GM12891 (cell line): Measurements from ENCODE around the gene SOCS1.

Experiments used
- PAX5 ChIP-seq: IDR thresholded peaks from 2 replicates; pipeline ENCODE4 v1.6.1; 2011; ENCODE audit warnings: low read length, moderate library complexity, mild to moderate bottlenecking; ENCODE audit not compliant: insufficient read depth, severe bottlenecking
- POLR2A ChIP-seq: IDR thresholded peaks from 2 replicates; pipeline ENCODE4 v1.6.1; 2011; ENCODE audit warnings: low read depth, low read length, control low read depth
- POLR2AphosphoS5 ChIP-seq: IDR thresholded peaks from 2 replicates; pipeline ENCODE4 v1.6.1; 2011; ENCODE audit warnings: low read depth, low read length, control low read depth
- POU2F2 ChIP-seq: IDR thresholded peaks from 2 replicates; pipeline ENCODE4 v1.6.1; 2011; ENCODE audit warnings: low read depth, mild to moderate bottlenecking, control low read depth, low read length, moderate library complexity
- SPI1 ChIP-seq: IDR thresholded peaks from 2 replicates; pipeline ENCODE4 v1.6.1; 2011; ENCODE audit warnings: low read depth, low read length, control low read depth
- TAF1 ChIP-seq: IDR thresholded peaks from 2 replicates; pipeline ENCODE4 v1.6.1; 2011; ENCODE audit warnings: low read depth, low read length, control low read depth

DNA sequence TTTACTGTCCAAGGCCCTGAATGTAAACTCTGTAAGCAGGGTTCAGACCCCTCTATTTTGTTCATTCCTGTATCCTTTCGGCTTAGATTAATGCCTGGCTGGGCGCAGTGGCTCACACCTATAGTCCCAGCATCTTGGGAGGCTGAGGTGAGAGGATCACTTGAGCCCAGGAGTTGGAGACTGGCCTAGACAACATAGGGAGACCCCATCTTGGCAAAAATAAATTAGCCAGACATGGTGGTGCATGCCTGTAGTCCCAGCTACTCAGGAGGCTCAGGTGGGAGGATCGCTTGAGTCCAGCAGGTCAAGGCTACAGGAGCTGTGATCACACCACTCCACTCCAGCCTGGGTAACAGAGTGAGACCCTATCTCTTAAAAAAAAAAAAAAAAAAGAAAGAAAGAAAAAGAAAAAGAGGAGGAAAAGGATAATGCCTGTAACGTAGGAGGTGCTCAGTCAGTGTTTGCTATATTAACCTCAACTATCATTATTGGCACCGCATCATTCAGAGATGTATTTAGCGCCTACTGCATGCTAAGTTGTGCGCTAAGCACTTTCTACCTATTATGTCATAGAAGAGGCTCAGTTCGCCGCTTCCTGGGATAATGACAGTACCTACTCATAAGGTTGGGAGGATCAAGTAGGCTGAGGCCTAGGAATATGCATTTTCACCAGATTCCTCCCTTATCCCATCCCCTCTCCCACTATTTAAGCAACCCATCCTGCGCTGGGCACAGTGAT lies 5.0 kb downstream of the SOCS1 start:
- TF ChIP-seq POLR2A = no peak; the same call in 1 of the 2 replicates
- 0 out of 2 replicates have a peak, but pooled peaks have one; percentile 16 for TF ChIP-seq POLR2AphosphoS5
- TF ChIP-seq SPI1 = no peak
- TF ChIP-seq TAF1 = no peak
- no peak for TF ChIP-seq POU2F2
- TF ChIP-seq PAX5 = no peak
